HepG2 (cell line): ENCODE results near the gene PPM1H. TPM values are rescaled to one million over a fixed set of nuclear protein-coding genes. Genes with fewer than 3 reads are reported as not detected.

Experiments used
- ATAC-seq: fragments of 200-7000 bp; cut with Tn5 transposase; 3 replicates; pipeline ENCODE4 v1.9.1; 2020; ENCODE audit warnings: mild to moderate bottlenecking, moderate library complexity
- BruUV-seq: library from RNA; stranded (reverse); fragments of 400-500 nt; replicated peaks from 2 replicates; lab custom pipeline; 2021; lab: Mats Ljungman, UMichigan
- CTCF ChIA-PET: fragments of 300-600 bp; formaldehyde crosslinking; extraction: SDS; loops from one replicate; lab custom pipeline; 2021; ENCODE audit warnings: low total read pairs, inconsistent platforms, low intra/inter-chr PET ratio; lab: Yijun Ruan, JAX
- POLR2A ChIA-PET: fragments of 350-600 bp; sonication (Branson Sonifier 250); formaldehyde crosslinking; loops from one replicate; lab custom pipeline; 2020; ENCODE audit warnings: antibody characterized with exemption, inconsistent platforms; lab: Yijun Ruan, JAX
- DNase-seq: peaks from one replicate; pipeline ENCODE4 v3.0.0-alpha.2; 2015; ENCODE audit warnings: low spot score
- FAIRE-seq: peaks from 3 replicates; lab custom pipeline; 2011; peaks lifted over from hg19 to GRCh38; lab: Jason Lieb, UNC
- H2AFZ ChIP-seq: one replicate; pipeline ENCODE4 v1.6.1; 2011; ENCODE audit warnings: low read length, inconsistent platforms
- H3K27ac ChIP-seq: fragments of 300-600 bp; 3 replicates; pipeline ENCODE4 v1.8.0; 2011; ENCODE audit warnings: mixed run types, mild to moderate bottlenecking, mixed read lengths, low read length, inconsistent platforms; ENCODE audit not compliant: insufficient read depth; ENCODE audit errors: extremely low read length
- H3K27me3 ChIP-seq, 2 experiments: fragments of 200-600 bp in 1 of 2; 2 replicates in 1 of 2; 3 replicates in 1 of 2; pipeline versions ENCODE4 v1.6.0 to v1.8.0; 2011; ENCODE audit warnings: low read length in 2 of 2, mild to moderate bottlenecking in 2 of 2, moderate library complexity in 2 of 2, inconsistent platforms in 1 of 2; ENCODE audit not compliant: insufficient read depth in 2 of 2, control insufficient read depth in 1 of 2
- H3K36me3 ChIP-seq, 2 experiments: fragments of 200-600 bp in 1 of 2; replicated peaks in 1 of 2; 2 replicates in 1 of 2; 3 replicates in 1 of 2; pipeline versions ENCODE4 v1.5.1 to v1.8.0; 2011; ENCODE audit warnings: low read length in 2 of 2, inconsistent platforms in 1 of 2; ENCODE audit not compliant: insufficient read depth in 2 of 2, control insufficient read depth in 1 of 2
- H3K4me1 ChIP-seq: 2 replicates; pipeline ENCODE4 v1.5.1; 2012; ENCODE audit warnings: low read length, inconsistent platforms; ENCODE audit not compliant: insufficient read depth
- H3K4me2 ChIP-seq: 2 replicates; pipeline ENCODE4 v1.6.0; 2011; ENCODE audit warnings: low read depth, low read length, inconsistent platforms
- H3K4me3 ChIP-seq, 3 experiments: fragments of 200-600 bp in 1 of 3; sonication (generic), shearing (Covaris generic) in 1 of 3; replicated peaks in 1 of 3; 2 replicates each; pipeline ENCODE4 v1.5.1; 2011 to 2016; ENCODE audit warnings: low read length in 3 of 3, inconsistent platforms in 2 of 3, low read depth in 2 of 3, mild to moderate bottlenecking in 2 of 3, control low read depth in 1 of 3, mixed read lengths in 1 of 3; ENCODE audit not compliant: insufficient read depth in 1 of 3
- H3K79me2 ChIP-seq: one replicate; pipeline ENCODE4 v1.6.1; 2011; ENCODE audit warnings: low read length, inconsistent platforms; ENCODE audit not compliant: insufficient read depth
- H3K9ac ChIP-seq: 2 replicates; pipeline ENCODE4 v1.6.0; 2011; ENCODE audit warnings: mild to moderate bottlenecking, low read depth, low read length, inconsistent platforms; ENCODE audit not compliant: insufficient read depth
- H3K9me3 ChIP-seq: 2 replicates; pipeline ENCODE4 v1.5.1; 2012; ENCODE audit warnings: mild to moderate bottlenecking, low read length
- H4K20me1 ChIP-seq: 2 replicates; pipeline ENCODE4 v1.6.0; 2011; ENCODE audit warnings: inconsistent platforms, mild to moderate bottlenecking, low read length, moderate library complexity; ENCODE audit not compliant: insufficient read depth
- CEBPB ChIP-seq: IDR thresholded peaks from 2 replicates; pipeline ENCODE4 v1.6.1; 2011; ENCODE audit warnings: low read depth, low read length, improper control_type of control experiment, borderline replicate concordance
- GLMP ChIP-seq: sonication (generic); formaldehyde crosslinking; IDR thresholded peaks from 2 replicates; pipeline ENCODE4 v1.9.0; 2021; ENCODE audit warnings: missing genetic modification reagents, mild to moderate bottlenecking, borderline replicate concordance
- IKZF4 ChIP-seq: sonication (generic); formaldehyde crosslinking; IDR thresholded peaks from 2 replicates; pipeline ENCODE4 v1.5.1; 2020; ENCODE audit warnings: borderline replicate concordance, mild to moderate bottlenecking, low read depth, missing genetic modification reagents; ENCODE audit errors: not compliant biosample characterization
- NBN ChIP-seq: fragments of 450-650 bp; conservative IDR thresholded peaks from 2 replicates; pipeline ENCODE4 v1.6.1; 2017
- NR0B2 ChIP-seq: sonication (generic); formaldehyde crosslinking; IDR thresholded peaks from 2 replicates; pipeline ENCODE4 v1.4.0; 2020; ENCODE audit warnings: mild to moderate bottlenecking, missing genetic modification reagents
- NRL ChIP-seq: sonication (generic); formaldehyde crosslinking; IDR thresholded peaks from 2 replicates; pipeline ENCODE4 v1.5.0; 2020; ENCODE audit warnings: missing genetic modification reagents, mild to moderate bottlenecking, moderate library complexity, borderline replicate concordance
- RBM39 ChIP-seq: fragments of 200-400 bp; formaldehyde crosslinking; IDR thresholded peaks from one replicate; pipeline ENCODE4 v1.6.1; 2018; ENCODE audit warnings: antibody characterized with exemption, mild to moderate bottlenecking, low read depth, low read length; ENCODE audit not compliant: poor library complexity, severe bottlenecking
- SALL1 ChIP-seq: sonication (generic); formaldehyde crosslinking; IDR thresholded peaks from 2 replicates; pipeline ENCODE4 v1.8.0; 2022; ENCODE audit warnings: mild to moderate bottlenecking, missing genetic modification reagents
- ZNF235 ChIP-seq: sonication (generic); formaldehyde crosslinking; IDR thresholded peaks from 2 replicates; pipeline ENCODE4 v1.8.1; 2023; ENCODE audit warnings: mild to moderate bottlenecking, missing genetic modification reagents, borderline replicate concordance
- ZNF280D ChIP-seq: sonication (generic); formaldehyde crosslinking; IDR thresholded peaks from 2 replicates; pipeline ENCODE4 v1.5.1; 2020; ENCODE audit warnings: mild to moderate bottlenecking, missing genetic modification reagents
- ZNF496 ChIP-seq: sonication (generic); formaldehyde crosslinking; IDR thresholded peaks from 2 replicates; pipeline ENCODE4 v1.8.1; 2023; ENCODE audit warnings: mild to moderate bottlenecking, moderate library complexity, missing genetic modification reagents; ENCODE audit not compliant: insufficient replicate concordance
- ZNF546 ChIP-seq: sonication (generic); formaldehyde crosslinking; conservative IDR thresholded peaks from 2 replicates; pipeline ENCODE4 v1.8.1; 2023; ENCODE audit warnings: mild to moderate bottlenecking, missing genetic modification reagents
- ZNF746 ChIP-seq: sonication (generic); formaldehyde crosslinking; IDR thresholded peaks from 2 replicates; pipeline ENCODE4 v1.8.0; 2022; ENCODE audit warnings: mild to moderate bottlenecking, missing genetic modification reagents
- WGBS: methylation state at CpG from one replicate; pipeline ENCODE4 v1.1.6; 2017; ENCODE audit warnings: low lambda C conversion rate; 5-methylcytosine and 5-hydroxymethylcytosine counted together
- in situ Hi-C: cut with HindIII; loops from 2 replicates; pipeline ENCODE4 v1.10.0; 2017; ENCODE audit warnings: low pct_unique_long_range_greater_than_20kb; ENCODE audit not compliant: extremely low pct_ligation_motif_present
- intact Hi-C: fragments of 100-400 bp; cut with micrococcal nuclease; formaldehyde crosslinking; loops from one replicate; pipeline ENCODE4 v1.10.0; 2022; ENCODE audit not compliant: unreplicated experiment
- polyA plus RNA-seq, 8 experiments: library from polyadenylated mRNA; depleted of rRNA in 3 of 8; stranded (reverse) in 7 of 8; unstranded in 1 of 8; fragments of >200 nt; fragmentation: Illumina TruSeq in 4 of 8; extraction: Trizol in 4 of 8; gene quantifications; 2 replicates each; pipeline versions ENCODE4 v1.2.1 to v1.2.3, GENCODE V29; 2011 to 2016; ENCODE audit warnings: low read depth in 4 of 8, missing spikeins in 1 of 8, mixed read lengths in 1 of 8; ENCODE audit not compliant: insufficient read depth in 1 of 8
- total RNA-seq, 5 experiments: library from RNA; depleted of rRNA; stranded (reverse); fragments of >200 nt; fragmentation: Illumina TruSeq; extraction: Trizol; gene quantifications; 2 replicates each; pipeline ENCODE4 v1.2.3, GENCODE V29; 2016; ENCODE audit warnings: low read depth in 1 of 5
- TF ChIP-seq, protein P1 (sequence below): sonication (generic); formaldehyde crosslinking; IDR thresholded peaks from 2 replicates; pipeline ENCODE4 v1.4.0; 2020; ENCODE audit warnings: mild to moderate bottlenecking, missing genetic modification reagents

Gene PPM1H
- total and polyA plus RNA-seq, 2 of the 13 experiments (the other 11 are each of a cell fraction or from before 2014, with no cell fraction given): 29.1 to 38.1 TPM

DNA sequence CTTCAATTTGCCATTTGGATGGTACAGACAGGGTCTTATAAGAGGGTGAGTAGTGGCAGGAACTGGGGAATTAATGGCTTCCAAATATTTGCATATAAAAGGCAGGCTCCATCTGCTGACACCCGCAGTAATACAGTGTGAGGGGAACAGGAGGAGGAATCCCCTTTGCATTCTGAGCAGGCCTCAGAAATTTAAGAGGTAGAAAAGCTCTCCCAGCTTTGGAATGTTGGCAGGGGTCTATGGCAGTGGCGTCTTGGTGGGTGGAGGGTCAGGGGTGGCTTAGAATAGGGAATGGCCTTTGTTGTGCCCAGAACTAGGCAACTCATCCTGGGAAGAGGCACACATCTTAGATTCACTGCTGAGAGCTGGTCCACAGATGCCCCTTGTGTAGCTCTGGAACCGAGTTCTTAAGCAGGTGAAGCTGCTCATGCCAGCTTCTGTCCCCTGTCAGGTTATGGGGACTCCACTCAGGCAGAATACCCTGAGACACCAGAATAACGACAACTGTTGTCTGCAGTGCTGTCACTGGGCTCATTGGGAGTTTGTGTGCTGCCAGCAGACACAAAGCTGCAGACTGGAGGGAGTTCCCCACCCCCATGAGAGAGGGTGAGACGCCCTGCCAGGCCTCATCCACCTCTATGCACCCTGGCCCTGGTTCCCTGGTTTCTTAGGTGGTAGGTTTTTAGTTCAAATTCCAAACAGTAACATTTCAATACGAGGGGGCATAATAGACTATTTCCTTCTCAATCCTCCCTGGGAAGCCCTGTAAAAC lies 278.2 kb downstream of the PPM1H start:
- Histone ChIP-seq H4K20me1 (no peaks in the 10 kb centered on the region), H3K4me2 (no peak overlapping the region), H3K36me3 (peaks cover 6 to 50% of the 10 kb centered on the region in 2 experiments), H2AFZ (no peak overlapping the region), H3K27me3 (no peaks in the 10 kb centered on the region), H3K27ac (no peak overlapping the region), H3K79me2 (no peaks in the 10 kb centered on the region), H3K4me3 (no peak overlapping the region), H3K9me3 (no peaks in the 10 kb centered on the region), H3K4me1 (no peaks in the 10 kb centered on the region), H3K9ac (no peak overlapping the region)
- no TSS peak for BruUV-seq
- intact Hi-C loops (no loop called here), in situ Hi-C loops (no loop called here)
- FAIRE-seq: no peak
- WGBS: 98% methylated on average over 5 of the region's 6 CpGs
- no peak for TF ChIP-seq ZNF746
- TF ChIP-seq, protein P1, sequence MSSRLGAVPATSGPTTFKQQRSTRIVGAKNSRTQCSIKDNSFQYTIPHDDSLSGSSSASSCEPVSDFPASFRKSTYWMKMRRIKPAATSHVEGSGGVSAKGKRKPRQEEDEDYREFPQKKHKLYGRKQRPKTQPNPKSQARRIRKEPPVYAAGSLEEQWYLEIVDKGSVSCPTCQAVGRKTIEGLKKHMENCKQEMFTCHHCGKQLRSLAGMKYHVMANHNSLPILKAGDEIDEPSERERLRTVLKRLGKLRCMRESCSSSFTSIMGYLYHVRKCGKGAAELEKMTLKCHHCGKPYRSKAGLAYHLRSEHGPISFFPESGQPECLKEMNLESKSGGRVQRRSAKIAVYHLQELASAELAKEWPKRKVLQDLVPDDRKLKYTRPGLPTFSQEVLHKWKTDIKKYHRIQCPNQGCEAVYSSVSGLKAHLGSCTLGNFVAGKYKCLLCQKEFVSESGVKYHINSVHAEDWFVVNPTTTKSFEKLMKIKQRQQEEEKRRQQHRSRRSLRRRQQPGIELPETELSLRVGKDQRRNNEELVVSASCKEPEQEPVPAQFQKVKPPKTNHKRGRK (CRISPR knock-in tag): no peak
- TF ChIP-seq NBN: no peak
- no peak for TF ChIP-seq NRL
- TF ChIP-seq SALL1 (CRISPR knock-in tag): no peak
- TF ChIP-seq GLMP (CRISPR knock-in tag): no peak
- TF ChIP-seq CEBPB: no peak
- TF ChIP-seq NR0B2 (CRISPR knock-in tag): no peak
- TF ChIP-seq ZNF496 (CRISPR knock-in tag): no peak
- TF ChIP-seq IKZF4 (CRISPR knock-in tag): no peak
- no peak for TF ChIP-seq RBM39
- no peak for TF ChIP-seq ZNF280D (CRISPR knock-in tag)
- TF ChIP-seq ZNF546: no peak
- TF ChIP-seq ZNF235 (CRISPR knock-in tag): no peak
- ATAC-seq: no peak
- CTCF ChIA-PET: no interaction called here
- no peak for DNase-seq
- POLR2A ChIA-PET: no interaction called here
